Hair follicle dermal papilla cell (primary cell): Measurements from ENCODE around the gene MED4. TPM values are rescaled to one million over a fixed set of nuclear protein-coding genes. Genes with fewer than 3 reads are reported as not detected.

ENCODE experiments used
- small RNA-seq: library from RNA; depleted of rRNA; stranded (forward); fragments of <200 nt; gene quantifications from one replicate; pipeline ENCODE3, GENCODE V24; 2012
- total RNA-seq: library from RNA; depleted of rRNA; stranded (reverse); fragments of >200 nt; gene quantifications from 2 replicates; pipeline ENCODE4 v1.2.3, GENCODE V29; 2012

The MED4 gene, protein sequence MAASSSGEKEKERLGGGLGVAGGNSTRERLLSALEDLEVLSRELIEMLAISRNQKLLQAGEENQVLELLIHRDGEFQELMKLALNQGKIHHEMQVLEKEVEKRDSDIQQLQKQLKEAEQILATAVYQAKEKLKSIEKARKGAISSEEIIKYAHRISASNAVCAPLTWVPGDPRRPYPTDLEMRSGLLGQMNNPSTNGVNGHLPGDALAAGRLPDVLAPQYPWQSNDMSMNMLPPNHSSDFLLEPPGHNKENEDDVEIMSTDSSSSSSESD
- 18.3 and 22.7 TPM in 2 replicates for total RNA-seq

DNA sequence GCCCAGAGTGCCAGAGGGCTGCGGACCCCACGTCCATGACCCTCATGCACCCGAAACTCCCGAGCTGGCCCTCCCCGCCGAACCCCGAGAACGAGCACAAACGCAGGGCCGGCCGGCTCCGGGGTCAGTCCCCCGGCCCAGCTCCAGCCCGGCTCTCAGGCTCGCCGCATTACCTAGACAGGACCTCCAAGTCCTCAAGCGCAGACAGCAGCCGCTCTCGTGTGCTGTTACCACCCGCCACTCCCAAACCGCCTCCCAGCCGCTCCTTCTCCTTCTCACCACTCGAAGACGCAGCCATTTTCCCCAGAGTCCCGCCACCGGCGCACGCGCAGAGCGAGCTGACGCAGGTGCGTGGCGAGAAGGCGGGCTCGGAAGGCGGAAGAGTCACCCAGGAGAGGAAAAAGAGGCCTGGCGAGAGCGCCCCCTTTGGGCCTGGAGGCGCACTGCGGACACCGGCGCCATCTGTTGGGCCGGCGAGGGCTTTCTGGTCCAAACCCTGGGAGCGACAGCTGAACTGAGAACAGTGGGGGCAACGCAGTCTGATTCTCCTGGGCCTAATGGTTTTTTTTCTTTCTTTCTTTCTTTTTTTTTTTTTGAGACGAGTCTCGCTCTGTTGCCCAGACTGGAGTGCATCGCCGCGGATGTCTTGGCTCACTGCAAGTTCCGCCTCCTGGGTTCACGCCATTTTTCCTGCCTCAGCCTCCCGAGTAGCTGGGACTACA, at the start of gene MED4:
Gene MED4, minus strand, starts transcription at position 324 of the 722 bp plus-strand sequence. Its CDS starts 26 bp downstream, at position 298.

DNA sequence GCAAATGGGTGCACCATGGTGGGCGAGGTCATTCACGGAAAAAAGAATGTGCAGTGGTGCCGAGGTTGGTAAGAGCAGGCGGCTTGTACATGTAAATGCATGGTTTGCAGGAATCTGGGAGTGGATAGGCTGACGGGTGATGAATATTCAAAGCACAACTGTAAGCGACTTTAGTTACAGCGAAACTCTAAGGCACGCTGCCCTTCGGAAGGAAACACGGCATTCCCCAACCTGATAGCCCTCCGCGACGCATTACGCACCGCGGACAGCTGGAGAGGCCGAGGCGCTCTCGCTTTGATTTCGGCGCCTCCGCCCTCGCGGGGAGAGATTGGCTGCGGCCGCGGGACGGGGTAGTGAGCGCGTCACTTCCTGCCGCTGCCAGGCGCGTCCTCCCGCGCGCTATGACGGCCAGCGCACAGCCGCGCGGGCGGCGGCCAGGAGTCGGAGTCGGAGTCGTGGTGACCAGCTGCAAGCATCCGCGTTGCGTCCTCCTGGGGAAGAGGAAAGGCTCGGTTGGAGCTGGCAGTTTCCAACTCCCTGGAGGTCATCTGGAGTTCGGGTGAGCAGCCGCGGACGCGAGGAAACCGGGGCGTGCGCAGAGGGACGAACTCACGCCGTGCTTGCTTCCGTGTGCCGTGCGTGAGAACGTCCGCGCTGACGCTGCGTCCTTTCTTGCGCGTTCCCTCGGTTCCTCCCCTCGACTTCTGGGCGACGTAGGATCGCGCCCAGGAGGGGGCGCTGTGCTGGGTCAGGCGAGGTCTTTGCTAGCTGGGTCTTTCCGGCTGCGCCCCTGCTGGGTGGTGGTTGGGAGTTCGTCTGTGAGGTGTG, 57.3 kb downstream of the MED4 start, which contains the start of gene NUDT15:
Gene NUDT15, plus strand, starts transcription at position 381 of the 828 bp plus-strand sequence. Its CDS starts 21 bp downstream, at position 402.

Small RNA genes lying within 50 kb of the gene (small RNA-seq; reads per million reads assigned to genes)
- gene POLR2KP2 = not detected

Other genes with a start within 250 kb of the MED4 start
- 37.2 and 44.5 TPM in 2 replicates for gene SUCLA2, start 93.8 kb downstream of the MED4 start, total RNA-seq
- gene NUDT15, start 57.4 kb downstream of the MED4 start, total RNA-seq = 10.9 and 11.3 TPM in 2 replicates
- 87.1 and 105 TPM in 2 replicates for gene ITM2B, start 138.1 kb upstream of the MED4 start, total RNA-seq
- gene RB1, start 208.6 kb upstream of the MED4 start, total RNA-seq = 29.6 and 32.5 TPM in 2 replicates